Astrocyte of the spinal cord (primary cell): ENCODE results near the gene ZSCAN16.

Experiments used
- DNase-seq: peaks from one replicate; pipeline ENCODE4 v3.0.0; 2011; ENCODE audit warnings: low read depth, low spot score
- H3K4me3 ChIP-seq: 2 replicates; pipeline ENCODE4 v1.5.1; 2011; ENCODE audit warnings: low read depth, mild to moderate bottlenecking, low read length, moderate library complexity
- in situ Hi-C: cut with HindIII; loops from 2 replicates; pipeline ENCODE4 v1.10.0; 2017; ENCODE audit warnings: low sequenced_read_pairs
- TF ChIP-seq, protein P1 (sequence below): IDR thresholded peaks from 2 replicates; pipeline ENCODE4 v1.5.1; 2012; ENCODE audit warnings: low read depth, mild to moderate bottlenecking, low read length, inconsistent platforms

The ZSCAN16 gene

DNA sequence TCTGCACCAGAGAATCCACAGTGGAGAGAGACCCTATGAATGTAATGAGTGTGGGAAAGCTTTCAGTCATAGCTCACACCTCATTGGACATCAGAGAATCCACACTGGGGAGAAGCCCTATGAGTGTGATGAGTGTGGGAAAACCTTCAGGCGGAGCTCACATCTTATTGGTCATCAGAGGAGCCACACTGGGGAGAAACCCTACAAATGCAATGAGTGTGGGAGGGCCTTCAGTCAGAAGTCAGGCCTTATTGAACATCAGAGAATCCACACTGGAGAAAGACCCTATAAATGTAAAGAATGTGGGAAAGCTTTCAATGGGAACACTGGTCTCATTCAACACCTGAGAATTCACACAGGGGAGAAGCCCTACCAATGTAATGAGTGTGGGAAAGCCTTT lies 29.1 kb downstream of the ZSCAN16 start:
- no peak for DNase-seq
- TF ChIP-seq, protein P1, sequence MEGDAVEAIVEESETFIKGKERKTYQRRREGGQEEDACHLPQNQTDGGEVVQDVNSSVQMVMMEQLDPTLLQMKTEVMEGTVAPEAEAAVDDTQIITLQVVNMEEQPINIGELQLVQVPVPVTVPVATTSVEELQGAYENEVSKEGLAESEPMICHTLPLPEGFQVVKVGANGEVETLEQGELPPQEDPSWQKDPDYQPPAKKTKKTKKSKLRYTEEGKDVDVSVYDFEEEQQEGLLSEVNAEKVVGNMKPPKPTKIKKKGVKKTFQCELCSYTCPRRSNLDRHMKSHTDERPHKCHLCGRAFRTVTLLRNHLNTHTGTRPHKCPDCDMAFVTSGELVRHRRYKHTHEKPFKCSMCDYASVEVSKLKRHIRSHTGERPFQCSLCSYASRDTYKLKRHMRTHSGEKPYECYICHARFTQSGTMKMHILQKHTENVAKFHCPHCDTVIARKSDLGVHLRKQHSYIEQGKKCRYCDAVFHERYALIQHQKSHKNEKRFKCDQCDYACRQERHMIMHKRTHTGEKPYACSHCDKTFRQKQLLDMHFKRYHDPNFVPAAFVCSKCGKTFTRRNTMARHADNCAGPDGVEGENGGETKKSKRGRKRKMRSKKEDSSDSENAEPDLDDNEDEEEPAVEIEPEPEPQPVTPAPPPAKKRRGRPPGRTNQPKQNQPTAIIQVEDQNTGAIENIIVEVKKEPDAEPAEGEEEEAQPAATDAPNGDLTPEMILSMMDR: no peak
- H3K4me3 ChIP-seq: no peak overlapping the region
- in situ Hi-C loops: no loop called here

DNA sequence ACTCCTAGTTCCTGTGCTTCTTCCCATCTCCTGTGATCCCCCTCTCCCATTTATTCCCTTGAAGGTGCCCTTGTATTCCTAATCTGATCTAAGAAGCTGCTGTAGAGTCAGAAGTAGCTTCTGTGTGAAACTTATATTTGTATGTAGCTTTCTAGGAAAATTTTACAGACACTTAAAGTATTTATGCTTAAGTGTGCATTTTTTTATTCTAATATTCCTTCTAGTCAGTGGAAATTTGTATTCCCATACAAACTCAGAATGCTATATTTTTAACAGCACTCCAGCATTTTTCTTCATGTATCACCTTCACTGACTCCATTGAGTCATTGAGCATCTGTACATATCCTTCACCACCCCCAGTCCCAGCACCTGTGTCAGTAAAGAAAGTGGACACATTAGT lies 29.9 kb downstream of the ZSCAN16 start:
- H3K4me3 ChIP-seq: no peak overlapping the region
- in situ Hi-C loops: no loop called here
- DNase-seq: no peak
- TF ChIP-seq, protein P1: no peak

DNA sequence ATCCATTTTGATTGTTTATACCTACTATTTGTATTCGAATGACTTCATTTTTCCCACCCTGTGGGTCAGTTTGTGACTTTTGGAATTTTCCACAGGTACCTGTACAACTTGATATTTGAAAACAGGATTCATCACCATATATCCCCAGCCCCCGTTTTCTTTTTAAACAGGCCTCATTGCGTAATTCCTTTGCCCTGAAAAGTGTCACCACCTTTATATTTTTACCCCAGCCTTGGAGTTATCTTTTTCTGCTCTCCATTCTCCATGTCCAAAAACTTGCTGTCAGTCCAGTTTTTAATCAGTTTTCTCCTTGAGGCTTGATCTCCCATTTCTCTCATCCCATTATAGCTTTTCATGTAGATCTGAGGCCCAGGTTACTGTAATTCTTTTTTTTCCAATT lies 33.9 kb downstream of the ZSCAN16 start:
- H3K4me3 ChIP-seq: no peak overlapping the region
- TF ChIP-seq, protein P1: no peak
- in situ Hi-C loops: no loop called here
- no peak for DNase-seq

DNA sequence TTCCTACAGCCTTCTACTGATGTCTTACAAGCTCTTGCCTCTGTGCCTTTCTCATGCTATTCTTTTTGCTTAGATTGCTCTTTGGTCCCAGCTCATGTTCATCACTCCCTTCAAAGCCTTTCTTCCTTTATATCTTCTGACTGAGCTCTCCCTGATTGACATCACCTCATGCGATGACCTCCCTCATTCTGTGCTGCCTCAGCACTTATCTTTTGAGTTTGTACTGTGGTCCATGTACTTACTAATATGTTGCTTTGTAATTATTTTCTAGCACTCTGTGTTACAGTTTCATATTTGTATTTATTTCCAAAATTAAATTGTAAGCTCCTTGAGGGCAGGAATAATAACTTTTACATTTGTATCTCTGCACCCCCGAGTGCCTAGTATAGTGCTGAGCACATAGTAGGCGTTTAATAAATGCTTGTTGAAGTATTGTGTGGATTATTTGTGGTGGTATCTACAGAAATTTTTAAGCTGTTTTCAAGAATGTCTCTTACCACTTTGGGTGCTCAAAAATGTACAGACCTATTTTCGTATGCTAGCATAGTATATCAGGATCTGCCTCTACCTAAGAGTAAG lies 34.7 kb downstream of the ZSCAN16 start:
- in situ Hi-C loops: no loop called here
- TF ChIP-seq, protein P1: no peak
- H3K4me3 ChIP-seq: no peak overlapping the region
- no peak for DNase-seq

DNA sequence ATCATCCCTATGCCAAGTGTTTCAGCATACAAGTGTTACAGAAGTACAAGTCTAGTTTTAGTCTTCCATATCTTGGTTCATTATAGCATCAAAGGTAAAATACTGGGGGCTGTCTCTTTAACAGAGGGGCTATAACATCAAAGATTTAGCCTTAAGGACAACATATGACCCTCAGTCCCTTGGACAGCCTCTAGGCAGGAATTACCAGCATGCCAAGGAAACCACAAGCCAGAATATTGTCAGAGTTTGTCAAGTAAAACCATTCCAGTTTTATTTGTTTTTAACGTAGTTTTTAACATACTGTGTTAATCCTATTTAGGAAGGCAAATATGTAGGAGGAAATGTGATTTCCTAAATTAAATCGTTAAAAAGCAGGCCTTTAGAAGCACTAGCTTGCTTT lies 35.8 kb downstream of the ZSCAN16 start:
- in situ Hi-C loops: no loop called here
- DNase-seq: no peak
- TF ChIP-seq, protein P1: no peak
- H3K4me3 ChIP-seq: no peak overlapping the region

DNA sequence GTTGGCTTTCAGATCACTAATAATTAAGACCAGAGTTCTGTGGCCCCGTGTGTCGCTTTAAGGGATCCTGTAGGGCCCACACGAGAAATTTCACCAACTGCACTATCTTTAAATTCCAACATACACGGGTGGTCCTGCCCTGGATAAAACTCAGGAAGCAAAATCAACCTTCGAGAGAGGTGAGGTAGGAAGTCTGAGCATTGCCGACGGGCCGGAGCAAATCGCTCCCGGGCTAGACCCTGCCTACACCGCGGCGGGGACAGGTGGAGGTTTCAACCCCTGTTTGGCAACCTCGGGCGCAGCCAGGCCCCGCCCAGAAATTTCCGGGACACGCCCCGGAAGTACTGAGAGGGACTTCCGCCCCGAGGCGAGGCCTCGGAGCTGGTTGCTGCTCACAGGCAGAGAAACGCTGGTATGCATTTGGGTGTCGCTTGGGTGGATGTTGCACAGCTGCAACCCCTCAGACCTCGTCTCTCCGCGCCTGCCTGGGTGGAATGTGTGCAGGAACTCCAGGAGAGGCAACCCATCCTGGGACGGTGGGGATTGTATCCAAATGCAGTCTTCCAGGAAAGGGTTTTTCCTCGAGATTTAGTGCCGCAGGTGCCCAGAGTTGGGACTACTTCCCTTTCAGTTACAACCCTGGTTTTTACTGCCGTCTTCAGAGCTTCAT lies 37.1 kb downstream of the ZSCAN16 start:
- TF ChIP-seq, protein P1: no peak

More for the DNA sequence above, 37.1 kb downstream of the ZSCAN16 start:
- in situ Hi-C loops: no loop called here
- H3K4me3 ChIP-seq: peak overlapping the region; percentile 55
- DNase-seq: peak; percentile 70
